MV-4-11 (cell line): ENCODE results near the gene HSD17B12.
"Not testable (repeated sequence)": the region's sequence is repeated elsewhere in the genome, so short reads cannot be mapped to it uniquely, and the experiment has no call there.

Source experiments
- DNase-seq: peaks from one replicate; lab custom pipeline; 2025; lab: John Stamatoyannopoulos, UW

The HSD17B12 gene

GRCh38 chr11:43680521-43681400, at the start of gene HSD17B12:
TSS of gene HSD17B12 (plus strand) at chr11:43680738. CDS start at chr11:43680828, 90 bp downstream.
- DNase-seq = peak; percentile 99

- DNase-seq = no peak
Observed at GRCh38 chr11:43631732-43632131, 48.8 kb upstream of the HSD17B12 start.

GRCh38 chr11:43632181-43632580, 48.4 kb upstream of the HSD17B12 start:
- no peak for DNase-seq

GRCh38 chr11:43638717-43639116, 41.8 kb upstream of the HSD17B12 start:
- DNase-seq = no peak

- DNase-seq = no peak
Observed at GRCh38 chr11:43639224-43639623, 41.3 kb upstream of the HSD17B12 start.

- no peak for DNase-seq
Observed at GRCh38 chr11:43639920-43640319, 40.6 kb upstream of the HSD17B12 start.

GRCh38 chr11:43643898-43644620, 36.5 kb upstream of the HSD17B12 start:
- peak; percentile 80 for DNase-seq

- no peak for DNase-seq
Observed at GRCh38 chr11:43644621-43645299, 35.8 kb upstream of the HSD17B12 start.

- DNase-seq = no peak
Observed at GRCh38 chr11:43646767-43647166, 33.8 kb upstream of the HSD17B12 start.

GRCh38 chr11:43648888-43649287, 31.6 kb upstream of the HSD17B12 start:
- DNase-seq = no peak

- peak; percentile 18 for DNase-seq
Observed at GRCh38 chr11:43649501-43649900, 31.0 kb upstream of the HSD17B12 start.

- no peak for DNase-seq
Observed at GRCh38 chr11:43649921-43650320, 30.6 kb upstream of the HSD17B12 start.

GRCh38 chr11:43663018-43663417, 17.5 kb upstream of the HSD17B12 start:
- not testable (repeated sequence) for DNase-seq

- no peak for DNase-seq
Observed at GRCh38 chr11:43664295-43664694, 16.2 kb upstream of the HSD17B12 start.

GRCh38 chr11:43671284-43671683, 9.3 kb upstream of the HSD17B12 start:
- not testable (repeated sequence) for DNase-seq

- DNase-seq = no peak
Observed at GRCh38 chr11:43674560-43674959, 6.0 kb upstream of the HSD17B12 start.

- DNase-seq = no peak
Observed at GRCh38 chr11:43676933-43677332, 3.6 kb upstream of the HSD17B12 start.

- no peak for DNase-seq
Observed at GRCh38 chr11:43681401-43681942, 934 bp downstream of the HSD17B12 start.

GRCh38 chr11:43682081-43682480, 1.5 kb downstream of the HSD17B12 start:
- DNase-seq = peak; percentile 77

- DNase-seq = no peak
Observed at GRCh38 chr11:43685440-43685839, 4.9 kb downstream of the HSD17B12 start.

GRCh38 chr11:43686207-43686606, 5.7 kb downstream of the HSD17B12 start:
- DNase-seq = no peak

GRCh38 chr11:43687120-43687791, 6.7 kb downstream of the HSD17B12 start:
- no peak for DNase-seq
